GM18499 (cell line): ENCODE results near the gene BCDIN3D.

Experiments
- ATAC-seq: cut with Tn5 transposase; IDR thresholded peaks from one replicate; pipeline ENCODE4 v1.9.1; 2021; ENCODE audit warnings: moderate number of reproducible peaks; ENCODE audit not compliant: insufficient read depth, unreplicated experiment

Gene BCDIN3D

GRCh38 chr12:49800421-49801140 is 42.3 kb downstream of the BCDIN3D start:
- no peak for ATAC-seq

- ATAC-seq, result no peak
These were observed 44.0 kb downstream of the BCDIN3D start for GRCh38 chr12:49798934-49799333.

GRCh38 chr12:49798248-49798647 is 44.7 kb downstream of the BCDIN3D start:
- ATAC-seq, result no peak

GRCh38 chr12:49797449-49797776 is 45.5 kb downstream of the BCDIN3D start:
- no peak for ATAC-seq

- ATAC-seq, result no peak
These were observed 46.1 kb downstream of the BCDIN3D start for GRCh38 chr12:49796606-49797448.

GRCh38 chr12:49796155-49796554 is 46.8 kb downstream of the BCDIN3D start:
- ATAC-seq, result no peak

GRCh38 chr12:49795654-49796105 is 47.2 kb downstream of the BCDIN3D start:
- no peak for ATAC-seq

- ATAC-seq, result no peak
These were observed 47.9 kb downstream of the BCDIN3D start for GRCh38 chr12:49794811-49795653.

- ATAC-seq, result no peak
These were observed 48.9 kb downstream of the BCDIN3D start for GRCh38 chr12:49794021-49794420.

GRCh38 chr12:49793620-49794019 is 49.3 kb downstream of the BCDIN3D start:
- ATAC-seq, result no peak

GRCh38 chr12:49792976-49793580 is 49.8 kb downstream of the BCDIN3D start:
- no peak for ATAC-seq

GRCh38 chr12:49792181-49792970 is 50.5 kb downstream of the BCDIN3D start:
- no peak for ATAC-seq

GRCh38 chr12:49791700-49792099 is 51.2 kb downstream of the BCDIN3D start:
- no peak for ATAC-seq

GRCh38 chr12:49790741-49791555 is 52.0 kb downstream of the BCDIN3D start:
- no peak for ATAC-seq

- no peak for ATAC-seq
These were observed 52.9 kb downstream of the BCDIN3D start for GRCh38 chr12:49789992-49790391.

GRCh38 chr12:49787672-49788071 is 55.2 kb downstream of the BCDIN3D start:
- no peak for ATAC-seq
